ENCODE results near the gene ASPSCR1. TPM values are rescaled to one million over a fixed set of nuclear protein-coding genes. Genes with fewer than 3 reads are reported as not detected.

The ASPSCR1 gene
- total RNA-seq, 2 experiments from 2014 or later = 25.3 to 29.9 TPM

DNA sequence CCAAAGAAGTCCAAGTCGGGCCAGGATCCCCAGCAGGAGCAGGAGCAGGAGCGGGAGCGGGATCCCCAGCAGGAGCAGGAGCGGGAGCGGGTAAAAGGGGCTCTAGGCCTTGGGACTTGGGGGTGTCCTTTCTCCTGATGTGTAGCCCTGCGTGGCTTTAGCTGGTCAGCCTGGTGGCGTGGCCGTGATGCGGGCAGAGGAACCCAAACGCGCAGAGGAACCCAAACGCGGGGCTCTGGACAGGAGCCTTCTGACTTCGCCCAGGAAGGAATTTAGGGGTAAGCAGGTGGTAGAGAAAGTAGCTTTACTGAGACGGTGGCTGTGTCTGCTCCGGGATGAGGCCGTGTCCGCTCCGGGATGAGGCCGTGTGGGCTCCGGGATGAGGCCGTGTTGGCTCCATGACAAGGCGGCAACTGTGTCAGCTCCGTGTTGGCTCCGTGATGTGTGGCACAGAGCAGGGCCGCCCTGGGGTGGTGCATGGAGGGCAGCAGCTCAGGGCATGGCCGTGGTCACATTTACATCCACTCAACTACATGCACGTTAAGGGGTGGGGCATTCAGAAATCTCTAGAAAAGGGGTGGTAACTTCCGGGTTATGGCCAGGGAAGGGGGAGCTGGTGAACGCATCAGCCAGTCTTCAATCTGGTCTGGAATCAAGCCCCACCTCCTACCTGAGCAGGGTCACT, 19.5 kb downstream of the ASPSCR1 start:
- CTCF ChIA-PET = interaction anchor here (0.7 to 2.1 kb wide), 2 partner anchors 37 to 41 kb away, joined by 4 to 11 read pairs; partner anchors contain the start of gene DCXR

DNA sequence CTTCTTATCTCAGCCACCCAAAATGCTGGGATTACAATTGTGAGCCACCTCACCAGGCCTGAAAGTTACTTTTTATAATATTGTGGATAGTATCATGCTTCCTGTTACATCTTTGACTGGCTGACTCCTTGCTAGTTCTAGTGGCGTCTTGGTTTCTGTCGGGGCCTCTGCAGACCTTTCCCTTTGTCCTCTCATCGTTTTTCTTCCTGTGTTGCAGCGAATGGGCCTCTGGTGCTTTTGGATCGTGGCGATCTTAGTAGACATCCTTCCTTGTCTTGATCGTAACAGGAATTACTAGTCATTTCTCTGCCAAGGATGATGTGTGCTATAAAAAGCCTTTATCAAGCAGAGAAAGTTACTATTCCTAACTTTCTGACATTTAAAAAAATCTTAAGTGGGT, 20.8 kb downstream of the ASPSCR1 start:
- CTCF ChIA-PET = no interaction called here

More for the DNA sequence above, 19.5 kb downstream of the ASPSCR1 start:
- H3K9me3 Mint-ChIP-seq = no peaks in the 10 kb centered on the region
- H3K4me3 Mint-ChIP-seq = no peak overlapping the region
- H3K36me3 Mint-ChIP-seq (ENCODE audit: low read depth) = no peaks in the 10 kb centered on the region
- POLR2A ChIA-PET = no interaction called here
- no peak overlapping the region for H3K27ac Mint-ChIP-seq
- no peaks in the 10 kb centered on the region for H3K4me1 Mint-ChIP-seq
- no peaks in the 10 kb centered on the region for H3K27me3 Mint-ChIP-seq
- DNase-seq = no peak

DNA sequence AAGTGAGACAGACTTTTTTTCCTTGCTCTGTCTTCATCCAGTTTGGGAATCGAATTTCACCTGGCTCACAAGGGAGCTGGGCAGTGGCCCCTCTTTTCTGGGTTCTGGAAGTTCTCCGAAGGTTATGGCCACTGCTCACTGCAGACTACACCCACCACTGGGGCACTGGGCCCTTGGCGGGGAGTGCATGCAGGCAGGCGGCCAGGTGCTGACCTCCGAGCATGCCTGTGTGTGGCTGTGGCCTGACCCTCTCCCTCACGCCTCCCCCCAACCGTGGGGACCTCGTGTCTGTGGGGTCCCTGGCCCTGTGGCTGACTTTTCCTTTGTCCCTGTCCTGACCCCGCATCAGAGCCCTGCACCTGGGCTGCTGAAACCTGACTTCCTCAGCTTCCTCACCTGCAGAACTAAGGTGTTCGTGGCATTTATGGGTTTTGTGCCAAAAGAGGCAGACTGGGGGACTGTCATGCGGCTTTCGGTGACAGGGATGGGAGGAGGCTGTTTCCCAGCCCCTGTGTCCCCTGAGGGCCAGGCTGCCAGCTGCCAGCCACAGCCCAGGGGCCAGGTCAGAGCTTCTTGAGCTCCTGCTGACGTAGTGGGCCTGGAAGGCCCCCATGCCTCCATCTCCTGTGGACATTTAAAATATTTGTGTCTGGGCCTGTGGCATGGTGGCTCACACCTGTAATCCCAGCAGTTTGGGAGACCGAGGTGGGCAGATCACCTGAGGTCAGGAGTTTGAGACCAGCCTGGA, 21.4 kb downstream of the ASPSCR1 start:
- Mint-ChIP-seq H3K27me3 (no peaks in the 10 kb centered on the region), H3K9me3 (no peaks in the 10 kb centered on the region), H3K4me3 (no peak overlapping the region), H3K36me3 (ENCODE audit: low read depth) (no peaks in the 10 kb centered on the region), H3K4me1 (no peaks in the 10 kb centered on the region), H3K27ac (no peak overlapping the region)
- POLR2A ChIA-PET = no interaction called here
- DNase-seq = no peak
- CTCF ChIA-PET = interaction anchor here (0.7 kb wide), 1 partner anchor 105 kb away, joined by 3 read pairs; no protein-coding TSS in a partner anchor

More for the DNA sequence above, 20.8 kb downstream of the ASPSCR1 start:
- Mint-ChIP-seq H3K4me3 (no peak overlapping the region), H3K9me3 (no peaks in the 10 kb centered on the region), H3K4me1 (no peaks in the 10 kb centered on the region), H3K36me3 (ENCODE audit: low read depth) (no peaks in the 10 kb centered on the region), H3K27ac (no peak overlapping the region), H3K27me3 (no peaks in the 10 kb centered on the region)
- no peak for DNase-seq
- POLR2A ChIA-PET = interaction anchor here (0.7 kb wide), 1 partner anchor 76 kb away, joined by 4 read pairs; no protein-coding TSS in a partner anchor

DNA sequence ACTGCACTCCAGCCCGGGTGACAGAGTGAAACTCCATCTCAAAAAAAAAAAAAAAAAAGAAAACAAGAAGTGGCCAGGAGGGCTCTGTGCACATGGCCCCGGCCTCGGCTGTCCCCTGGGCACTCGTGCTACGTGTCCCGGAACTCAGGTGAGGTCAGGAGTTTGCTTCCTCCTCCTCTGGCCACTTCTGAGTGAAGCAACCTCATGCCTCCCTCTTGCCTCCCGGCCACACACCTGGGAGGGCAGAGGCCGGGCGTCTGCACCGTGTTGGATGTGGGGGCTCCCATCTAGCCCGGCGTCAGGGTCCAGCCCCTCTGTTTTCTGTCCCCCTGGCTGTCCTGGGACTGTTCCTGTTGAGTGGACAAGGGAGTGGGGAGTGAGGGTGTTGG, 22.2 kb downstream of the ASPSCR1 start:
- Mint-ChIP-seq H3K27me3 (no peaks in the 10 kb centered on the region), H3K4me1 (no peaks in the 10 kb centered on the region), H3K9me3 (no peaks in the 10 kb centered on the region), H3K27ac (no peak overlapping the region), H3K4me3 (no peak overlapping the region), H3K36me3 (ENCODE audit: low read depth) (no peaks in the 10 kb centered on the region)
- no peak for DNase-seq
- POLR2A ChIA-PET = no interaction called here
- CTCF ChIA-PET = interaction anchor here (0.7 kb wide), 1 partner anchor 106 kb away, joined by 3 read pairs; no protein-coding TSS in a partner anchor

DNA sequence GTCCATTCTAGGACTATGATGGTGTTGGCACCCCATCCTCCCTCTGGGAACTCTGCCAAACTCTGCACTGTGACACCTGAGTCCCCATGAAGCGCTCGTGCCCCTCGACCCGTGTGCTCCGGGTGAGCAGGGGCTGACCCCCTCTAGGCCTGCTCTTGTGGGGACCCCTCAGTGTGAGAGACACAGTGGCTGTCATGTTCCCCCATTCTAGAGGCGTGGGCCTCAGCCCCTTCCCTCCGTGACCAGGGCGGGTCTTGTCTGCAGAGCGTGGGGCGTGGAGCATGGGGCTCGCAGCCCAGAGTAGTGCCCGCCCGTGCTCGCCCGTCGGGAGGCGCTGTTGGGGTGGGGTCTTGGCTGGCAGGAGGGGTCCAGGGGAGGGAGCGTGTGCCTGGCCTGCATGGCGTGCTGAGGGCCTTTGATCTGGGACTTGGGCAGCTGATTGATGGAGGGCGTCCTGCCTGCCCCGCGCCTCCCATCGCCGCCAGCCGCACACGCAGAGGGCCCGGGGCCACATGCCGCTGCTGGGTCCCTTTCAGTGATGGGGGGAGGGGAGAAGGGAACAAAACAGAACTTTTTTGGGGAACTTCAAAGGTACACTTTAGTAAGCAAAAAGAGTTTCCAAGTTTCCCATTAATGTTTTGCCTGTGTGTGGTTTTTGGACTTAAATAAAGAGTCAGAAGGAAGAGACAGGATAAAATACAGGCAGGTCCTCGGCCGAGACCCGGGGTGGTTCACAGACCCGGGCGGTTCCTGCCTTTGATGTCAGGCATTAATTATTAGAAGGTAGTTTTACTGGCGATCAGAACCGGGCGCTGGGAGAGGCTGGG, 22.8 kb downstream of the ASPSCR1 start:
- Mint-ChIP-seq H3K9me3 (no peaks in the 10 kb centered on the region), H3K36me3 (ENCODE audit: low read depth) (no peaks in the 10 kb centered on the region), H3K27me3 (no peaks in the 10 kb centered on the region), H3K4me1 (no peaks in the 10 kb centered on the region), H3K4me3 (no peak overlapping the region), H3K27ac (no peak overlapping the region)
- ChIA-PET POLR2A (no interaction called here), CTCF (no interaction called here)
- DNase-seq = no peak

DNA sequence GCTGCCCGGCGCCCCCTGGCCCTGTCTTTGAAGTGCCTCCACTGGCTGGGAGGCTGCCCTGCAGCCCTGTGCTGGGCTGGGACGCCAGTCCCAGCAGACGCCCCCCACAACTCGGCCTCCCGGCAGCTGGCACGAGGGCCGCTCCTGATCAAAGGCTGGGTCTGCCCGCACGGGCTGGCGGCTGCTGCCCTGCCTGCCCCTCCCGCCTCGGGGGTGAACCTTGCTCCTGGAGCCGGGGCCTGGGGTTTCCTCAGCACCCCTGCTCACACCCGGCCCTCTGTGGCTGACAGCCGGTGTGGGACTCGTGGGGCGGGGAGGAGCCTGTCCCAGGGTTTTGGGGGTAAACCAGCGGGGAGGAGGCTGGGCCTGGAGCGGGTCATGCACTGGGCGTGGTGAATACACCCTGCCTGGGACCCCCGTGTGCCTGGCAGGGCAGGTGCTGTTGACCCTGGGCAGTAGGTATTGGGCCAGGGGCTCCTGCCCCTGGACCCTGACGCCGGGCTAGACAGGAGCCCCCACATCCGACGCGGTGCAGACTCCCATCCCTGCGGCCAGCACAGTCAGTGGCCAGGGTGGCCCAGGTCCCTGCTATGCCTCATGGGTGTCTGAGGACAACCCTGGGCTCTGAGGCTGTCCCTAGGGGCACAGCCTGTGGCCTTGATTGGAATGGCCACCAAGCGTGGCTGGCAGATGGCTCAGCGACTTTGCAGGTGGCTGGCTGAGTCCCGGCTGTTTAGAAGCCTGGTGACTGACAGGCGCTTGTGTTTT, 23.6 kb downstream of the ASPSCR1 start:
- no peaks in the 10 kb centered on the region for H3K4me1 Mint-ChIP-seq
- H3K27ac Mint-ChIP-seq = no peak overlapping the region
- H3K9me3 Mint-ChIP-seq = no peaks in the 10 kb centered on the region
- no peaks in the 10 kb centered on the region for H3K36me3 Mint-ChIP-seq (ENCODE audit: low read depth)
- H3K27me3 Mint-ChIP-seq = no peaks in the 10 kb centered on the region
- H3K4me3 Mint-ChIP-seq = no peak overlapping the region
- POLR2A ChIA-PET = no interaction called here
- DNase-seq = no peak
- CTCF ChIA-PET = no interaction called here

DNA sequence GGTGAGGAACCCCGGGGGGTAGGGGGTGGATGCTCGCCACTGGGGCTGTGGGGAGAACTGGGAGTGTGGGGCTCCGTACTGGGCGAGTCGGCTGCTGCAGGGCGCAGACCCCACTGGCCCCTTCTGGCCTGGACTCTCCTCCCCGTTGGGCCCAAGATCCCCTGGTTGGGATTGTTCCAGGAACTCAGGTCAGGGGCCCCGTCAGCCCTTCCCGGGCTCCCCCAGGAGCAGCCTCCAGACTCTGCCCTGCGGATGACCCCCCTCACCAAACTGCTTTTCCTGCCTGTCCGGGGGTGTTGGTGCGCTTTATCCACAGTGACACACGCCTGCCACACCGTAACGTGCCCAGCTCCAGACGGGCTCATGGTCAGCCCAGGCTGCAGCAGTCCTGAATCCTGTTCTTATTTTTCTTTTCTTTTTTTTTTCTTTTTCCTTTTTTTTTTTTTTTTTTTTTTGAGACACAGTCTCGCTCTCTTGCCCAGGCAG, 24.2 kb downstream of the ASPSCR1 start:
- H3K27ac Mint-ChIP-seq = no peak overlapping the region
- H3K4me3 Mint-ChIP-seq = no peak overlapping the region
- ChIA-PET POLR2A (no interaction called here), CTCF (no interaction called here)
- no peaks in the 10 kb centered on the region for H3K4me1 Mint-ChIP-seq
- no peaks in the 10 kb centered on the region for H3K36me3 Mint-ChIP-seq (ENCODE audit: low read depth)
- no peaks in the 10 kb centered on the region for H3K27me3 Mint-ChIP-seq
- no peaks in the 10 kb centered on the region for H3K9me3 Mint-ChIP-seq
- DNase-seq = no peak

DNA sequence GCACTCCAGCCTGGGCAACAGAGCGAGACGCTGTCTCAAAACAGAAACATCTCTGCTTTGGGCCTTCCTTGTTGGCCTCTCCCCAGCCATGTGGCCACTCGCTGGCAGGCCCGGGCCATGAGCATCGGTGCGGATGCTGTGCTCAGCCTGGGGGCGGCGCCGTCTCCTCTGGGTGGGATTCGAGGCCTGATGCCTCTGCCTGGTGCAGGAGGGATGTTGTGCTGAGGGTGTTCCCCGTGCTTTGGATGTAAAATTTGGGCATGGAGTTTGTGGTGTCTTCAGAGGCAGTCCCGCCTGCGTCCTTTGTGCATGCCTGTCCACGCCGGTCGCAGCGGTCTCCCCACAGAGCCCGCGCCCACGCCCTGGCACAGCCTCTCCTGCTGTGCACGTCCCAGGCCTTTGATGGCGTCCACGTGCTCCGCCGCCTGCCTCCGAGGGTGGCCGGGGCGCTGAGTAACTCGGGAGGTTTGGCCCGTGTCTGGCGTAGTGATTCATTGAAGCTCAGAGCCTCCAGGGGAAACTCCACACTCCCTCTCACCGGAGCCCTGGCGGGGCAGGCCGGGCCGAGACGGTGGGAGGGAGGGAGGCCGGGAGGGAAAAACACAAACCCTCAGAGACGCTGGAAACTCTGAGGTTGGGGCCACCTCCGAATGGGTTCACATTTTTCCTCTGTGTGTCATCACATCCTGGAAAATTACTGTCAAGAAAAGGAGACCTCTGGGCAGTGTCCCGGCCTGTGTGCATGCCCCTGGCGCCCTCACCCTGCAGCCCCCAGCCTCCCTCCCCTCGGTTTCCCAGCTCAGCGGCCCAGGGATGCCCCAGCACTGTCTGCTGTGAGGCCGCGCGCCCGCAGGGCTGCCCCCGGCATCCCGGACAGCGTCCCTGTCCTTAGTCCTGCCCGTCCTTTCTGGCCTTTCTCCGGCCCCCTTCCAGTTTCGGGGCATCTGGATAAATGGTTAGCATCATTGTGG, 26.3 kb downstream of the ASPSCR1 start:
- DNase-seq = no peak
- Mint-ChIP-seq H3K9me3 (no peaks in the 10 kb centered on the region), H3K4me3 (no peak overlapping the region), H3K4me1 (no peaks in the 10 kb centered on the region), H3K36me3 (ENCODE audit: low read depth) (no peaks in the 10 kb centered on the region), H3K27me3 (no peaks in the 10 kb centered on the region), H3K27ac (no peak overlapping the region)
- POLR2A ChIA-PET = interaction anchor here (1.1 kb wide), 1 partner anchor 19 kb away, joined by 3 read pairs; the partner anchor contains the start of gene CENPX
- CTCF ChIA-PET = interaction anchor here (1.6 kb wide), 1 partner anchor 44 kb away, joined by 4 read pairs; no protein-coding TSS in a partner anchor

DNA sequence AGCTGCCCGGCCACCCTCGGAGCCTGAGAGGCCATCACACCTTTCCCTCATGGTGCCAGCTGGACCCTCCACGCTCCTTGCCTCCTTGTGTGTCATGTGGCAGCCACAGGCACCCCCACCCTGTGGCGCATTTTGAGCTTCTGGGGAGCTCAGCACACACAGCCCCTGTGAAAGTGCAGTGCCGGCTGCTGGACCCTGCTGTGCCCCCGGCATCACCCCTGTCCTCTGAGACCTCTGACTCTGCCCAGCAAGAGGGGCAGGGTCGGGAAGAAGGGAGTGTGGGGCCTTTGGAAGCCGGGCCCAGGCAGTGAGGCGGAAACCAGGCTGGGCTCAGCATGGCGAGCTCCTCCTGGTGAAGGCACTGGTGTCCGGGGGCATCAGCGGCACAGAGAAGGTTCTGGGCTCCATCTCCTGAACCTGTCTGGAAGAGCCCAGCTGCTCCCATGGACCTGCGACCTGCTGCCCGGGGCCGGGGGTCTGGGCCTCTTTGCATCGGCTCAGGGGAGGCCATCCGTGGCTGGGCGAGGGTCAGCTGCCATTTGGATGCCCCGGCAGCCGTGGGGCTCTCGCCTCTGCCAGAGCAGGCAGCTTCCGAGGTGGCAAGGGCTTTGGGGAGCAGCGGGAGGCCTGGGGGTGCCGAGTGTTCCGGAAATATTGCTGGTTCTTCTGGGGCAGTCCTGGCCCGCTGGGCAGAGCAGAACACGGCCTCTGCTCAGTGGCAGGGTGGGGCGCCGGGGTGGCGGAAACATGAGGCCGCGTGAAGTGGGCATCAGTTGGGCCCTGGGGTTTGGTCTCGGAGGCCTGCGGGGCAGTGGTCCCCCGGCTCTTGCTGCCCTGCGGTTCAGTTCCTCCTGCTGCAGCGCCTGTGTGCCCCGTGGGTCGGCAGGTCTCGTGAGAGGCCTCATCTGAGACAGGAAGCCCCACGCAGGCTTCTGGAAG, 27.4 kb downstream of the ASPSCR1 start:
- CTCF ChIA-PET = interaction anchor here (1.6 kb wide), 1 partner anchor 45 kb away, joined by 4 read pairs; no protein-coding TSS in a partner anchor
- H3K9me3 Mint-ChIP-seq = no peaks in the 10 kb centered on the region
- no peak overlapping the region for H3K27ac Mint-ChIP-seq
- no peaks in the 10 kb centered on the region for H3K4me1 Mint-ChIP-seq
- no peaks in the 10 kb centered on the region for H3K36me3 Mint-ChIP-seq (ENCODE audit: low read depth)
- POLR2A ChIA-PET = interaction anchor here (1.1 kb wide), 1 partner anchor 18 kb away, joined by 3 read pairs; the partner anchor contains the start of gene CENPX
- no peak for DNase-seq
- no peak overlapping the region for H3K4me3 Mint-ChIP-seq
- no peaks in the 10 kb centered on the region for H3K27me3 Mint-ChIP-seq

DNA sequence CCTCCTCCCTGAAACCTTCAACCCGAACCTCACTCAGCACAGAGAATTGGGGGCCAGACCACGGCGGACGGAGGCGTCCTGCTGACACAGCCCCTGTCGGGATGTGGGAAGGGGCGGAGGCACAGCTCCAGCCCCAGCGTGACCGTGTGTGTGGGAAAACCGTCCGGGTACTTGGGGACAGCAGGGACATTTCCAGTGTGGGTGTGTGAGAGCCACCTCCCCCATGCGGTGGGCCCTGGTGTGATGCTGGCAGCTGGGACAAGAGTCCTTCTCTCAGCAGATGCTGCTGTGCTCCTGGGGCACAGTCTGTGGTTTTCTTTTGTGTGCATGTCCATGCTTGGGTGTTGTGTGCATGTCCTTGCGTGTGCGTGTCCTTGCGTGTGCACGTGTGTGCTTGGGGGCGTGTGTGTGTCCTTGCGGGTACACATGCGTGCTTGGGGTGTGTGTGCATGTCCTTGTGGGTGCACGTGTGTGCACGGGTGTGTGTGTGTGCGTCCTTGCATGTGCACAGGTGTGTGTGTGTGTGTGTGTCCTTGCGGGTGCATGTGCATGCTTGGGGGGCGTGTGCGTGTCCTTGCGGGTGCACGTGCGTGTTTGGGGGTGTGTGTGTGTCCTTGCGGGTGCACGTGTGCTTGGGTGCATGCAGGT, 28.4 kb downstream of the ASPSCR1 start:
- DNase-seq = no peak
- ChIA-PET POLR2A (no interaction called here), CTCF (no interaction called here)
- Mint-ChIP-seq H3K36me3 (ENCODE audit: low read depth) (no peaks in the 10 kb centered on the region), H3K27ac (no peak overlapping the region), H3K4me3 (no peak overlapping the region), H3K27me3 (no peaks in the 10 kb centered on the region), H3K4me1 (no peaks in the 10 kb centered on the region), H3K9me3 (no peaks in the 10 kb centered on the region)
